GM11168 (cell line): Measurements from ENCODE around the gene CPXM2.

ENCODE experiments used
- in situ Hi-C: fragments of 300-500 bp; cut with MboI; formaldehyde crosslinking; loops from one replicate; pipeline ENCODE4 v1.12.0; 2022; ENCODE audit warnings: low sequenced_read_pairs; ENCODE audit not compliant: unreplicated experiment

CPXM2 gene

DNA sequence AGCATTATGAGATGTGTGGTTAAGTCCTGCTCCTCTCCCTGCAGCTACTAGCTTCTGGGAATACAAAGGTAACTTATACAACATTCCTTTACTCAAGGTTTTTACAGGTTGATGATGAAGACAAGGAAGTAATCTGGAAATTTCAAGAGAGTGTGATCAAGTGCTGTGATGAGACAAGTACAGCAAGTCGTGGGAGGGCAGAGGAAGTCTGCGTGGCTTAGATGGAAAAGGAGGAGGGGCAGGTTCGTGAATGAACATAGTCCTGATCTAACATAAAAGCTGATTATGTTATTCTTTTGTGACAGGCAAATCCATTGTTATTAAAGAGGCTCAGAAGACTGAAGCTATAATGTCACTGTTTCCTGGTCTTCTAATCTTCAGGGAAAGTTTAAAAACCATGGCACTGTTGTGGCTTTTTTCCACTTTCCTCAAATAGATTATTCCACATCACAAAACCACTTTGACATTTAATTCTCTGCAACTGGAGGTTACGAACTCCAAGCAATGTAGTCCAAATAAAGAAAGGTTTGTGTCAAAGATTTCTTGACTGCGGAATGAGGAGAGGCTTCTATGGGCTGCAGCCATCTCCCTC, 84.1 kb downstream of the CPXM2 start:
- in situ Hi-C loops: no loop called here

DNA sequence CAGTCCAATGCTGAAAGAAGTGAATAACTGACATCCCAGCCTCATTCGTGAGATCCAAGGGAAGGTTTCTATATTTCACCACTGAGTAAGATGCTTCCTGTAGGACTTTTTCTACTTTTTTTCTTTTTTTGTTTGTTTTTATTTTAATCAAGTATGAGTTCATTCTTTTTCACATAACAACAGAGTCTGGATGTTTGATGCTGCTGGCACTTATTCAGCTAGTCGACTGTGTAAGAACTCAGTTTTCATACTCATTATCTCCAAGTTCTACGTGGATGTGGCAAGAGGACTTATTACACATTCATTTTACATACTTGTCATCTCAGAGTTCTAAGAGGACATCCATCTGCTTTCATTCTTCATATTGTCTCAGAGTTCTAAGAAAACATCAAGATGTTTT, 86.9 kb downstream of the CPXM2 start:
- in situ Hi-C loops: no loop called here

DNA sequence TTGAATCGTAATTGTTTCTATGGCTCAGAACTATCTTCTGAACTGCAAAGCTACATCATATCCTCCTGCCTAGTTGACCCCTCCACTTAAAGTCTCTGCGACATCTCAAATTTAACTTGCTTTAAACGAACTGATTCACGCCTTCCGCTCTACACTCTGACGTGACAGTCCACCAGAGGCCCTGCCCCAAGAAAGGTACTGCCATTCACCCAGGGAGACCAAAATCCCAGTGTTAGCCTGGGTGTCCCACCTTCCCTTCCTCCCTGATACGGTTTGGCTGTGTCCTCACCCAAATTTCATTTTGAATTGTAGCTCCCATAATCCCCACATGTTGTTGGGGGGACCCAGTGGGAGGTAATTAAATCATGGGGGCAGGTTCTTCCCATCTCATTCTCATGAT, 90.8 kb downstream of the CPXM2 start:
- in situ Hi-C loops: no loop called here

DNA sequence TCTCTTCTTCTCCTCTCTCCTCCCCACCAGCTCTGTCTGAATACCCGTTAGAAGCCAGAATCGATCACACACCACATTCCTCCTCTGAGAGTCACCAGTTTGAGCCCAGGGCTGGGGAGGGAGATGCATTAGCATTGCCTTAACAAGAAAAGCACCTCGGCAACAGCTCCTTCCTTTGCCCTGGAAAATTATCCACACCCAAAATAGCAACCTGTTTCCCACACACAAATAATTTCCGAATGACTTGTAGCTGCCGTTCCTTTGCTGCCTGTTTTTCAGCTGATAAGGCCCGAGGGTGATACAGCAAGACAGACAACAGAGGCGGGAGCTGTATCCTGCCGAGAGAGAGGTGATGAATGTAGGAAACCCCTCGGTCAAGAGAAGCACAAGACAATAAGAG, 91.3 kb downstream of the CPXM2 start:
- in situ Hi-C loops: no loop called here

DNA sequence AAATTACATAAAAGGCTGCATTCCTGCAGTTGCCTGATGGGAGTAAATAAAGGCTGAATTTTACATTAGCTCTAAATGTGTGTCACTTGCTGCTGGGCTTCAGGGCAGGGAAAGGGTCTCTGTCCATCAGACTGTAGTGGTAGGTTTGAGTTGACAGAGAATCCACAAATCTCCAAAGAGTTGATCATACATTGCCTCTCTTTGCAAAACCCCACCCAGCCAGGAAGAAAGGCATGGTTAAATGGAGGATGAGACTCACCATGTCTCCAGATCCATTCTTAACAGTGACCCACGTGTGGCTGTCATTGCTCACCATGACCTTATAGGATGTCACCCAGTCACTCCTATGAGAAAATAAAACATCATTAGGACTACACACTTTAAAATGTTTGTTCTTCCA, 92.8 kb downstream of the CPXM2 start:
- in situ Hi-C loops: no loop called here

DNA sequence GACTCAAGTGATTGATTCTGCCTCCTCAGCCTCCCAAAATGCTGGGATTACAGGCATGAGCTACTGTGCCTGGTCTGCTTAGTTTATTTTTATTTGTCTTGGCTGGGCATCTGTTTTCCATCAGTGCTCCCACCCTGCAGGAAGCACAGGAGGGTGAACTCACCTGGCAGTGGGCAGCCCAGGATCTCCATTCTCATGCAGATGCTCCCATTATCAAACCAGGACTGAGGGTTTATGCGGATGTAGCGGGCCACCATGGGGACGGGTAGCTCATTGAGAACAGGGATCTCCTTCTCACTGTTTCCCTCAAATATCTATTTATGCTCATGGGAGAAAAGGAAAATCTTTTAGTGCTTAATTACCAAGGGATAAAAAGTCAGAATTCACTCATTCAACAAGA, 93.8 kb downstream of the CPXM2 start:
- in situ Hi-C loops: no loop called here

DNA sequence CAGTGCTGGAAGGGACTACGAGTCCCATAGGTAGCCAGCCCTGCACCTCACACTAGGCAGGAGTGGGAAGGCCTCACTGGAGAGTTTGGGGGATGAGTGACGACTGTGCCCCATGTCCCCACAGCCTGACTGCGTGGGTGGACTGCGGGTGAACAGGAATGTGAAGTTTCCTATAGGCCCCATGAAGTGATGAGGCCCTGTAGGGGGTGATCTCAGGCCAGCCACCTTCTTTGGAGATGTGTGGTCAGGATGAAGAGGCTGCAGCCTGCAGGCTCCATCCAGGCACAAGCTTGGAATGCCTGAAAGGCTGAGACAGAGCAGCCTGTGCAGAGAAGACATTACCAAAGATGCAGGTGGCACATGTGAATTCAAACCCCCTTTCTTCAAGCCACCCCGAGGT, 94.9 kb downstream of the CPXM2 start:
- in situ Hi-C loops: no loop called here

DNA sequence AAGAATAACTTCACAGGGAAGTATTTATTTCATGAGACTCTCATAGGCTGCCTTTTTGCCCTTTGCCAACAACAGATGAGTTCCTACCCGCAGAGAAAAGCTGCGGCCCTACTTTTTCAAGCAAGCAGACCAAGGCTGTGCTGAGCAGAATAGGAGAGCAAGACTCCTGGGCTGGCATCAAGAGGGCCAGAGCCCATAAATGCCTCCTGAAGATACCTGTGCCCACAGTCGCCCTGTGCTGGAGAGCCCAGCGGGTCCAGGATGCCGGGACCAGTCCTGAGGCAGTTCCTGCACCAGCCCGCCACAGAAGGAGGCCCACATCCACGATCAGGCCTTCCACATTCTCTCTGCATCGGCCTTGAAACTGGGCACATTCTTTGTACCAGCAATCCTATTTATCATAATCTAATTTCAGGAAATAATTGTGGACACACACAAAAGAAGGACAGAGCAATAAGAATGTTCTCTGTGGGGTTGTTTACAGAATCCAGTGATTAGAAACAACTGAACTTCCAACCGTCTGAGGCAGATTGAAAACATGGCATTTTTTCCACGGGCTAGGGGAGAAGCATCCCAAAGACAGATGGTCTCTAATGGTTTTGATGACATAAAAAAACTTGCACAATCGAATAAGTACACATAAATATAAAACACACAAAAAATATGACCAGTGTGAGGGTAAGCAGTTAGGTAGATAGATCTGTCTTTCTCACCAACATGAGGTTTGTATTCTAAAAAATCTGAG, 95.6 kb downstream of the CPXM2 start:
- in situ Hi-C loops: no loop called here

DNA sequence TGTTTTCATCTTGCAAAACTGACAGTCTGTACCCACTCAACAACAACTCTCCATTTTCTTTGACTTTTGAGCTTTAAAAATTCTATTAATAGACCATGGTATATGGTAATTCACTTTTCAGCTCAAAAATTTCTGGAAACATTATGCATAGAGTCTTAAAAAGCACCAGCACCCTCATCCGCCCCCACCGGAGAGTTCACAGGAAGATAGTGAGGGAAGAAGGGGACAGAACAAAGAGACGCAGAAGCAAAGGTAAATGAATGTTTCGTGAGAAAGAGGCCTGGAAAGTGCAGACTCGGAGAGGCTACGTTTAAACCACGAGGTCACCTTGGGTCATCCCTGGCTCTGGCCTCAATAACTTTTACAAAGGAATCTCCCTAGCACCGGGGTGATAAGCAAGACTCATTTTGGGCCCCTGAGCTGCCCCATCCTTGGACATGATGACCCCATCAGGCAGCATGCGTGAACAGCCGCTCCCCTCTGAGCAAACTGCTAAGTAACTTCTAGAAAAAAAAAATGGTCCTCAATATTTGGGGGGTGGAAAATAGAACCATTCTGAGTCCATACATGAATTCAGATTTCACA, 96.3 kb downstream of the CPXM2 start:
- in situ Hi-C loops: no loop called here

DNA sequence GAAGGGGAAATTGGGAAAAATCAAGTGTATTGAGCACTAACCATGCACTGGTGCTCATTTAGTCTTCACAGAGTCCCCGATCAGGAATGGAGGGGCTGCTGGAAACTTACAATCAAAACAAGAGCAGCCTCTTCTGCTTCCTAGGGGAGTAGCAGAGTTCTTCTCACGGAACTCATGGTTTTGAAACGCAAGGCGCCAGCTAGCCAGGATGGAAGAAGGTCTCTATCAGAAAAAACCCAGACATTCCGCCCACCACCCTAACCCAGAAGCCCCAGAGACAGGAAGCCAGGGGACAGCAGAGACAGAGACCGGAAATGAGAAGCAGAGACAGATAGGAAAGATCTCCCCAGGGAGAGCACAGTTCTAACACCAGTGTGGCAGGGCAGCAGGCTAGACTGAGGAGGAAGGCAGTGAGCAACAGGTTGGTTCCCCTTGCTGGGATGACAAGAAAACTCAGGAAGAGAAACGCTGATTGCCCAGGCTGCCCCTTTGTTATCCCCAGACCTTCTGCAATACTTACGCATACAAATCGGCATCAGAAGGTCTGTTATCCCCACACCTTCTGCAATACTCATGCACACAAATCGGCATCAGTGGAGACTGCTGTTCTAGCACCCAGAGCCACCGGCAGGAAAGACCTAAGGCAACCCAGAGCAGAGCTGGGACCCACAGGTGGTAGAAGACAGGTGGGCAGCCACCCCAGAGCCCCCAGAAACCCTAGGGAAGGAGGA, 99.2 kb downstream of the CPXM2 start:
- in situ Hi-C loops: no loop called here

DNA sequence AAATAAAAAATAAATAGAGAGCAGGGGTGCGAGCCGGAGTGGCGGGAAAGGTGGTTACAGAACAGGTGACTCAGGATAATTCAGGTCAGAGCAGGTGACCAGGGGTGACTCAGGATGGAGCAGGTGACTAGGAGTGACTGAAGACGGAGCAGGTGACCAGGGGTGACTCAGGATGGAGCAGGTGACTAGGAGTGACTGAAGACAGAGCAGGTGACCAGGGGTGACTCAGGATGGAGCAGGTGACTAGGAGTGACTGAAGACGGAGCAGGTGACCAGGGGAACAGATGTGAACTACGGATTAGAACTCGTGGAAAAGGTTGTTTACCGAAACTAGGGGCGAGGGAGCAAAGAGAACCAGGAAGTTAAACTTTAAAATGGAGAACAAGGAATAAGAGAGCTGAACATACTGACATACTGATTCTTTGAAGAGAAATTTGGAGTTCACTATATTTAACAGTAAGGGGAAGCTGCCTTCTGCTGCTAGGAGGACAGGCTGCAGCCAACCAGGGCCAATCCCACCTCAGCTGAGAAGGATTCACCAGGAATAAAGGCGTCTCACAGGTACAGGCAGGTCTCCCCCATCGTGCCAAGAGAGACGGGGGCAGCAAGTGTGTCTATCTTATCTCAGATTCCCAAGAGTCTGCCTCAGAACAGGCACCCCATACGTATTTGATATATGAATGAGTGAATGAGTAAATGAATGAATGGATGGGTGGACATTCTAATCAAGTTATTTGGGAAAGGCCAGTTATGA, 101.3 kb downstream of the CPXM2 start:
- in situ Hi-C loops: no loop called here

DNA sequence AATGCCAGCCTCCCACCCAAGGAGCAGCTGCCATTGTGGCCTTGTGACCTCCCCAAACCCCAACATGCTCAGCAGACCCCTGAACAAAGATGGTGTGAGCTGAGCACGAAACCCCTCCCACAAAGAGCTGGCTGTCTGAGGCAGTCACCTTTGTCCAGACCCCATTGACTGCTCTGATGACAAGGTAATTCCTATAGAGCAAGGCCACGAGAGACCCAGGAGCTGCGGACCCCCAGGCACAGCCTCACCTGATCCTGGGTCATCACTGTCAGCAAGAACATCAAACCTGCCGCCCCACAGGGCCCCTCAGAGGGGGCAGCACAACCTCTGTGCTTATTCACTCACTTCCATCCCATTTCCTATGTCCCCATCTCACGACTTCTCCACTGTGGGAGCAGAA, 102.6 kb downstream of the CPXM2 start:
- in situ Hi-C loops: no loop called here

DNA sequence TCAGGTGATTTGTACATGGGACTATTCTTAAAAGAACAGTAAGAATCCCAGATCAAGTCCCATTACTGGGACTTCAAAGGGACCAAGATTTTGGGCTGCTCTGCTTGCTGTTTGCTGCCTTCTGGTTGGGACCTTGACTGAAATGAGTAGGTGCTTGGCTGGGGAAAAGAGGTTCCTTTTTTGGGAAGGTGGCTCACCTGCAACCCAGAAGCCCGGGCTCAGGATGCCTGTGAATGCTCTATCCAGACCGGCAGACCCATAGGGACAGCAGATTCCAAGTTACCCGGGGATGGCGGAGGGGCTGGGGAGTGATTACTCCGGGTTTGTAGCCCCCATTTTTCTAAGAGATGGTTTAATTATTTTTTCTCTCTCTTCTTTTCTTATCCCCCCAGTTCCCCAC, 104.0 kb downstream of the CPXM2 start:
- in situ Hi-C loops: no loop called here

DNA sequence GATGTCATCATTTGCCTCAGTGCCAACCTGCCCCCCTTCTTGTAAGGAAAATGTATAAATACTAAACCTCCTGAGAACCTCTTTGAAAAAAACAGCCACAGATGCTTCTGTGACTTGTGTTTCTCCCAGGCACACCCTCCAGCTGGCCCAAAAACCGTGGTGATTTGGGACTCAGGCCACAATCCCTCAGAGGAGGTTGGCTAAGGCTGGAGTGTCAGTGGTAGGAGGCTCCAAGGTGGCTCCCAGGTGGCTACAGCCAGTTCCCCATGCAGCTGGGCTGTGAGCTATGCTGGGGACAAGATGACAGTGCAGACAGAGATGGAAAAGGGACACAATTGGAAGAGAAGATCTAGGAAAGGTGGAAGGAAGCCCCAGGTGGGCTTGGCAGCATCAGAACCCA, 104.7 kb downstream of the CPXM2 start:
- in situ Hi-C loops: no loop called here

DNA sequence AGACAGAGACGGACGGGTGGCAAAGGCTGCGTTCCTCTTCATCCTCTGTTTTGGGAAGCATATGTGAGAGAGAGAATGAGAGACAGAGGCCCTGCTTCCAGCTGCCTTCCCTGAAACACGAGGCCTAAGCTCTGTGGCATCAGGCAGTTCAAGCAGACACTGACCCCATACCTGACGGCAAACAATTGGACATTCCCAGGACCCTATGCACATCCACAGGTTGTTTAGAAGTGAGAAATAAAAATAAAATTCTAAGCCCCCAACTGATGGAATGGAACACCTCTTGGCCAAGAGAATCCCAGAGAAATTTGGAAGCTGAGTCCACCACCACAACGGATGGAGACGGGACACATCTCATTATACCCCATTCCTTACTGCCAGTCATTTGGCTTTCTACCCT, 105.3 kb downstream of the CPXM2 start:
- in situ Hi-C loops: no loop called here

DNA sequence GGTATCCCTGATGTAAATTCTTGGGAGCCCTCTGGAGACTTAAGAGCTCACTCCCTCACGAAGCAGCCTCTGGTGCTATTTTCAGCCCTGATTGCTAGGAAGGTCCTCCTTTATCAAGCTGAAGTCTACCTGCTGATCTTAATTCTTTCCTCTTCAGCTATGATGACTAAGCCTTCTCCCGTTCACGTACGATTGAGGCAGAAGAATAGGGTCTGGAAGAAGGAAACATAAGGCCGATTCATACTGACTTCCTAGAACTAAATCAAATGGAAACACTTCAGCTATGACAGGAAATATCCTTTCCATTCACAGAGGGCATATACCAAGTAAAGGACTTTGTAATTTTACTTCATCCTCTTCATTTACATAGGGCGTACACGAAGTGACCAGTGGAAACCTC, 107.0 kb downstream of the CPXM2 start:
- in situ Hi-C loops: no loop called here

DNA sequence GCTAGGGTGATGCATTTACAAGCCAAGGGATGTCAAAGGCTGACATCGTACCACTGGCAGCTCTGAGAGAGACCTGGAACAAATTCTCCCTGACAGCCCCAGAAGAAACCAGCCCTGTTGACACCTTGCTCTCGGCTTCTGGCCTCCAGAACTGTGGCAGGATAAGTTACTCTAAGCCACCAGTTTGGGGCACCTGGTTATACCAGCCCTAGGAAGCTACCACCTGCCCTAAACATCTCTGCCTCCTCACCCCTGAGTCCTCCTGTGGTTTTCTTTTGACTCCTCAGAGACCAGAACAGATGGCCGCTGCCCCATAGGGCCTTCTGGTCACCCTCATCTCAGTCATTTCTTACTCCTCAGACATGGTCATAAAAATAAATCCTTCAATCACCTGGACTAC, 107.4 kb downstream of the CPXM2 start:
- in situ Hi-C loops: no loop called here

DNA sequence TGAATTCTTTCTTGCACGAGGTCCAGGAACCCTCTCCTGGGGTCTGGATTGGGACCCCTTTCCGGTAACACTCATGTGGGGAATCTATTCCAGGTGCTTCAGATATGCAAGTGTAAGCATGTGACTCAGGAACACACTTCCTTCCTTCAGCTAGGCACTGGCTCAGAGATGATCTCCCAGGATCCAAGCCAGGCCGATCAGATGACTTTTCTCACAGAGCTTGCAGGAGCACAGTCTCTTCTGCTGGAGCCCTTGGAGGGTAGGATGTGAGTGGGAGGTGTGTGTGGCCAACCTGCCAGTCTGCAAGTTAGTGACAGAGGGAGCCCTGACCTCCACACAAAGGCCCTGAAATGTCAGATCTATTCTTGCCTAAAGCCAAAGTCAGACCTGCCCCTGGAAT, 108.3 kb downstream of the CPXM2 start:
- in situ Hi-C loops: no loop called here

DNA sequence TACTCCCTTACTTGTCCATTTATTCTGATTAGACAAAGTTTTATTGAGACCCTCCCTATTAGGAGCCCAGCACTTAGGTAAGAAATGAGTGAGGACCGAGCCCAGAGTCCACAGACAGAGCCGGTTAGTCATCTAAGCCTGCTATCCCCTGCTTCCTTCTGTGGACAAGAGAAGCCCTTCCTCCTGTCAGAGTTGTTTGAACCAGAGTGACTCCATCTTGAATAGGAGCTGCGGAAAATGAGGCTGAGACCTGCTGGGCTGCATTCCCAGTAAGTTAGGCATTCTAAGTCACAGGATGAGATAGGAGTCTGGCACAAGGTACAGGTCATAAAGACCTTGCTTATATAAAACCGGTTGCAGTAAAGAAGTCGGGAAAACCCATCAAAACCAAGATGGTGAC, 109.1 kb downstream of the CPXM2 start:
- in situ Hi-C loops: no loop called here

DNA sequence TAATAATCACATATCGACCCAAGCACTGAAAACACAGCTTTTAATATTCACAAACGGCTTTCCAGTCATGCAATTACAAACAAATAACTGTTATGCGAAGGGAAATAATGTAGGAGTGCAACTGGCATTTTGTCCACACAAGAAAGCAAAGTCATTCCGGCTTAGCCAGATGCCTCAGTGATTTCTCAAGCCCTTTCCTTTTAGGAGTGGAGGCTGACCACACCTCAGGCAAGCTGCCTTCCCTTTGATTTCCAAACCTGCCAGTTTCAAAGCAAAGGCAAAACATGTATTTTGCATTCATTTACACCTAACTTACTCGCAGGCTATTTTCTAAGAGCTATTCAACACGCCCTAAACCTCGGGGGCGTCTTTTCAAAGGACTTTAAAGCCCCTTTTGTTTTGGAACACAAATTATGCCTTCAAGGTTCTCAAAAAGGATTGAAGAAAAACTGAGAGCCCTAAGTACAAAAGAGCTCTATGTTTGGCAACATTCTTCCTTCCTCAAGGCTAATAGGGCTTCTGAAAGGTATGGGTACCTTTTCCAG, 109.6 kb downstream of the CPXM2 start:
- in situ Hi-C loops: no loop called here
